ENCODE results near the gene CTSA.
A peak's percentile ranks its signal among the peaks of the same experiment; 100 is the strongest.
"Not testable (repeated sequence)": the region's sequence is repeated elsewhere in the genome, so short reads cannot be mapped to it uniquely, and the experiment has no call there.

CTSA gene

DNA sequence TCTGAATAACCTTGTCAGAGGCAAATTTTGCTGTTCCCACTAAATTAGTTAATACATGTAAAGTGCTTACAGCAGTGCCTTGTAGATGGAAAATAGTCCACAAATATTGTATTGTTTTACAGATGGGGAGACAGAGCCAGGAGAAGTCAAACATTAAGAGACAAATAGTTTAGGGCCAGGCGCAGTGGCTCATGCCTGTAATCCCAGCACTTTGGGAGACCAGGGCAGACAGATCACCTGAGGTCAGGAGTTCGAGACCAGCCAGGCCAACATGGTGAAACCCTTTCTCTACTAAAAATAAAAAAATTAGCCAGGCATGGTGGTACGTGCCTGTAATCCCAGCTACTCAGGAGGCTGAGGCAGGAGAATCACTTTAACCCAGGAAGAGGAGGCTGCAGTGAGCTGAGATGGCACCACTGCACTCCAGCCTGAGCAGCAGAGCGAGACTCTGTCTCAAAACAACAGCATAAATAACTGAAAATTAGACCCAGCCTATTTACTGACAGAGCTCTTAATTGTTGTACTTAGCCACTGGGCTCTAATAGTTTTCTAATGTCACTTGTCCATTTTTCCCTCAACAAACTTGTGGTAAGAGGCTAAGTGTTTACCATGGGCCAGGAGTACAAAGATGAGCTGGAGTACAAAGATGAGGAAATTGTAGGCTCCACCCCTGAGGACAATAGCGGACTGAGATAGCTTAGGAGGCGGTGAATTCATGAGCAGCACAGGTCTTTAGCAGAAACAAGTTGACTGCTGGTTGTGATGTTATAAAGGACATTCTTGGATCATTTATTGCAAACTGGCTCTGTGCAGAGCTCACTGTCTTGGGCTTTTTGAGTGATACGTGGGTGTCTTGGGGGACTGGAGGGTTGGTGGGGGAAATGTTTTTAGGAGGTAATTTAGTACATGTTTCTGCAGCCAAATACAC is 27.3 kb upstream of the CTSA start:
- no peak for DNase-seq (ENCODE audit: low read depth)
- TF ChIP-seq, protein P1, sequence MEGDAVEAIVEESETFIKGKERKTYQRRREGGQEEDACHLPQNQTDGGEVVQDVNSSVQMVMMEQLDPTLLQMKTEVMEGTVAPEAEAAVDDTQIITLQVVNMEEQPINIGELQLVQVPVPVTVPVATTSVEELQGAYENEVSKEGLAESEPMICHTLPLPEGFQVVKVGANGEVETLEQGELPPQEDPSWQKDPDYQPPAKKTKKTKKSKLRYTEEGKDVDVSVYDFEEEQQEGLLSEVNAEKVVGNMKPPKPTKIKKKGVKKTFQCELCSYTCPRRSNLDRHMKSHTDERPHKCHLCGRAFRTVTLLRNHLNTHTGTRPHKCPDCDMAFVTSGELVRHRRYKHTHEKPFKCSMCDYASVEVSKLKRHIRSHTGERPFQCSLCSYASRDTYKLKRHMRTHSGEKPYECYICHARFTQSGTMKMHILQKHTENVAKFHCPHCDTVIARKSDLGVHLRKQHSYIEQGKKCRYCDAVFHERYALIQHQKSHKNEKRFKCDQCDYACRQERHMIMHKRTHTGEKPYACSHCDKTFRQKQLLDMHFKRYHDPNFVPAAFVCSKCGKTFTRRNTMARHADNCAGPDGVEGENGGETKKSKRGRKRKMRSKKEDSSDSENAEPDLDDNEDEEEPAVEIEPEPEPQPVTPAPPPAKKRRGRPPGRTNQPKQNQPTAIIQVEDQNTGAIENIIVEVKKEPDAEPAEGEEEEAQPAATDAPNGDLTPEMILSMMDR (conservative IDR thresholded peaks at IDR 0.05; ENCODE audit: control insufficient read depth, insufficient read depth, low read depth, low read length), result no peak
- no peak overlapping the region for H3K4me3 ChIP-seq (ENCODE audit: control insufficient read depth, low read depth, low read length)

DNA sequence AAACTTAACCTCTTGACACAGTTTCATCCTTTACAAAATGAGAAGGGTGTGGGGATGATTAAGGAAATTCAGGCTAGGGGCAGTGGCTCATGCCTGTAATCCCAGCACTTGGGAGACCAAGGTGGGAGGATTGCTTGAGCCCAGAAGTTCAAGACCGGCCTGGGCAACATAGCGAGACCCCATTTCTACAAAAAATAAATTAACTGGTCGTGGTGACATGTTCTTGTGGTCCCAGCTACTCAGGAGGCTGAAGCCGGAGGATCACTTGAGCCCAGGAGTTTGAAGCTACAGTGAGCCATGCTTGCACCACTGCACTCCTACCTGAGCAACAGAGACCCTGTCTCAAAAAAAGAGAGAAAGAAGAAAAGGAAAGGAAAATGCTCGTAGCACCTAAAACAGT is 24.7 kb upstream of the CTSA start:
- H3K4me3 ChIP-seq (ENCODE audit: control insufficient read depth, low read depth, low read length), result no peak overlapping the region
- no peak for DNase-seq (ENCODE audit: low read depth)
- TF ChIP-seq, protein P1 (conservative IDR thresholded peaks at IDR 0.05; ENCODE audit: control insufficient read depth, insufficient read depth, low read depth, low read length), result no peak

DNA sequence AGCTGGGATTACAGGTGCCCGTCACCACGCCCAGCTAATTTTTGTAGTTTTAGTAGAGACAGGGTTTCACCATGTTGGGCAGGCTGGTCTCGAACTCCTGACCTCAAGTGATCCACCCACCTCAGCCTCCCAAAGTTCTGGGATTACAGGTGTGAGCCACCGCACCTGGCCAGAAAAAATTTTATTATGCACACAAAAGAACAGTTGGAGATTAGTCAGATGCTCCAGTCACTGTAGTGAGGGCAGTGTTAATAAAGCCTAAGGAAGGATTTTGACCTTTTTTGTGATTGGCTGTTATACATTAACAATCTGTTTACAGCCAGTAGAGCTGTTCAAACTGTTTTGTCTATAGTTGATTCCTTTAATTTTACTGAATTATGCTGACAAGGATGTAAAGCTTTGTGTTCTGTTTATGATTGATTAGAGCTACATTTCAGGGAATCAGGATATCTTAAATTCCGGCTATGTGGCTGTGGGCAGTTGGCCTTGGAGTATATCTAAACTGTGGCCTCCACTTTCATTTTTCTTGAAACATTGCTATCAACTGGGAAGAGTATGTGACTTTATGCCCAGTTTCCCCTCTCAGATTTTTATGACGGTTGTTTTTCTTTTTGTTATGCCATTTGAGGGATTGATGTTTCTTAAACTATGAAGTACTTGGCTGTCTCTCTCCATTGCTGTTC is 23.9 kb upstream of the CTSA start:
- DNase-seq (ENCODE audit: low read depth), result no peak
- TF ChIP-seq, protein P1 (conservative IDR thresholded peaks at IDR 0.05; ENCODE audit: control insufficient read depth, insufficient read depth, low read depth, low read length), result no peak
- H3K4me3 ChIP-seq (ENCODE audit: control insufficient read depth, low read depth, low read length), result no peak overlapping the region

DNA sequence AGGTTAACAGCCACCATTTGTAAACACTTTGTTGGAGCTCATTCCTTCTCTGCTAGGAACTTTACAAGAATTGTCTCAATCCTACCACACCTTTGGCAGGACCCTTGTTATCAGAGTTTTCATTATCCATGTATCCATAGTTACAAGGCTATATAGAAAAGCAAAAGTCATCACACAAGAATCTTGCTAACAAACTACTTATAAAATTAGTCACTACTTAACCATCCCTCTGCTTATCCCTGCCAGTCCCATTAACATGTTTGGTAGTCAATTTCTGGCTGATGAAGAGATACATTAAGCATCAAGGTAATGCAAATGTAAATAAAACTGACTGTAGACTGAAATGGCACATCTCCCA is 23.3 kb upstream of the CTSA start:
- TF ChIP-seq, protein P1 (conservative IDR thresholded peaks at IDR 0.05; ENCODE audit: control insufficient read depth, insufficient read depth, low read depth, low read length), result no peak
- no peak overlapping the region for H3K4me3 ChIP-seq (ENCODE audit: control insufficient read depth, low read depth, low read length)
- peak; percentile 47 for DNase-seq (ENCODE audit: low read depth)

DNA sequence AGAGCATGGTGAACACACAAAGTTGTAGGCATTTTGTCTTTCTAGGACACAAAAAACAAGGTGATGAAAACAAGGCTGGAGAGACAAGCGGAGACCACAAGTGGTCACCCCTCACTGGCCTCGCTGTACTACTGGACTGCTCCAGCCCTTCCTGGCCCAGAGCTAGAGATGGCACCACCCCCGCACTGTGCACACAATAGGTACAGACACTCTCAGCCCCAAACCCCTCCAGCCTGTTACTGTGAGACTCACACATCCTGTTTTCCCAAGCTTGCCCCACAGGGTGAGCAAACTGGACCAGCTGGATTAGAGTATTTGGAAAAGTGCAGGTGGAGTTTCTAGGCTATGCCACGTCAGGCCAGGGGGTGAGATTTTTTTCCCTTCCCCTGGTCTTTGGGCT is 18.5 kb upstream of the CTSA start:
- no peak overlapping the region for H3K4me3 ChIP-seq (ENCODE audit: control insufficient read depth, low read depth, low read length)
- TF ChIP-seq, protein P1 (conservative IDR thresholded peaks at IDR 0.05; ENCODE audit: control insufficient read depth, insufficient read depth, low read depth, low read length), result no peak

DNA sequence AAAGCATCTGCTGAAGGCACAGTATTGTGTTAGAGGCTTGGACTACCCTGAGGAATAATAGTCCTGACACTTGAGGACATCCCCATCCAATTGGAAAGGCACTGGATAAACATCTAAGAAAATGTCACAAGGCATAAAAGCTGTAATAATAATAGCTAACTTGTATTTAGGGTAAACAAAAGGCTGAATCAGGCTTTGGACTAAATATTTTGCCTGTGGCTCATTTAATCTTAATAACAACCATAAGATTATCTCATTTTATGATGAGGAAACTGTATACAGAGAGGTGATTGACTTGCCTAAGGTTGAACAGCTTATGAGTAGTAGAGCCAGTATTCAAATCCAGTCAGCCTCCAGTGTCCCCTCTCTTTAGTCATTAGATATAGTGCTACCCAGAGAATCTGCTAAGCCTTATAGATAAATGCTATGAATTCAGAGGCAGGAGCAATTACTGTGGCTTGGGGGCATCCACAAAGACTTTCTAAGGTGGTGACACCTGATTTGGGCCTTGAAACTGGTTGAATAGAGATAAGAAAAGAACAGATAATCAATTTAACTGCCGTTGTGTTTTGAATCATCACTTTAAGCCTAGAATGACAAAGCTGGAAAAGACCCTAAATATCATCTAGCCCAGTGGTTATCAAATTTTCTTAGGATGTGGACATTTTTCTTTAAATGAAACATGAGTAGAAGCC is 17.6 kb upstream of the CTSA start:
- DNase-seq (ENCODE audit: low read depth), result no peak
- TF ChIP-seq, protein P1 (conservative IDR thresholded peaks at IDR 0.05; ENCODE audit: control insufficient read depth, insufficient read depth, low read depth, low read length), result no peak
- H3K4me3 ChIP-seq (ENCODE audit: control insufficient read depth, low read depth, low read length), result no peak overlapping the region

More for the DNA sequence above, 18.5 kb upstream of the CTSA start:
- no peak for DNase-seq (ENCODE audit: low read depth)

- DNase-seq (ENCODE audit: low read depth); H3K4me3 ChIP-seq (ENCODE audit: control insufficient read depth, low read depth, low read length): not testable (repeated sequence)
Measured at GRCh38 chr20:45874104-45874481, 17.0 kb upstream of the CTSA start.

Data from fibroblast of mammary gland (primary cell).